NK-92 (cell line): ENCODE measurements around the gene MDFIC.

Experiments used
- DNase-seq: peaks from one replicate; lab custom pipeline; 2025; ENCODE audit not compliant: unreplicated experiment; lab: John Stamatoyannopoulos, UW

Gene MDFIC

DNA sequence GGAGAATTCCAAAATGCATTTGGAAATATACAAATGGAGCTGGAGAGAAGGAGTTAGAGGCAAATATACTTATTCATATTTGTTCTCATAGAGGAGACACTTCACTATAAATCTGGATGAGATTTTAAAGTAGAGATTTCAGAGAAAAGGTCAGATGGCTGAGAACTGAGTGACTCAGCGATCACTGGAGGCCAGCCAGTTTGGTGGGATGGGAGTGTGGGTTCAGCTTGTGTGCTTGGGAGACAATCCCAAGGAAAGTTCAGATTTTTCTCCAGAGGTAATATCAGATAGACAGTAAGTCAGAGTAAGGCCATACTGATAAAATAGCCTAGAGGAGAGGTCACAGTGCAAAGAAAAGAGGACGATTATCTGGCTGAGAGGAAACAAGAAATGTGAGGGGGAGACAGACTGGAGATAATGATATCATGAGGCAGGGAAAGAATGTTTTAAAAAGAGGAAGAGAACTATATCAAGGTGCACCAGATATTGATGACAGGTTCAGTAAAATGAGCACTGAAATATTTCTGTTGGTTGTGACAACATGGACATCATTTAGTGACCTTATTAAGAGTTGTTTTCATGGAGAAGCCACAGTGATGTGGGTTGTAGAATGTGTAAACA, 67.0 kb downstream of the MDFIC start:
- DNase-seq, result no peak

DNA sequence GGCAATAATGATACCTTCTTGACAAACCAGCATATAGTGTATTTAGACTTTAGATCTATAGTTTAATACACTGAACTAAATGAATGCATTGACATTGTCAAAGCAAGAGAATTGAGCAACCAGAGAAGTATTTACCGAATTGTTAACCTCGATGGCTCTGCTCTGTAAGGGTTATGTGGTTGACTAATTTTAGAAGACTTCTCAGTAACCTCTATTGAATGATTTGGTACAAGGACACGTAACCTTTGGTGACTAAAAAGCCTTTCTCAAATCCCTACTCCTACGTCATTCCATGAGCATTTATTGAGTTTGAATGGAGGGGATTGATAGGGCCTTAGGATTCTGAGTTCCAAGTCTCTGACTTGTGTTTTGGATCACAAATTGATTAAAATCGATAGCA, 67.6 kb downstream of the MDFIC start:
- DNase-seq, result no peak

DNA sequence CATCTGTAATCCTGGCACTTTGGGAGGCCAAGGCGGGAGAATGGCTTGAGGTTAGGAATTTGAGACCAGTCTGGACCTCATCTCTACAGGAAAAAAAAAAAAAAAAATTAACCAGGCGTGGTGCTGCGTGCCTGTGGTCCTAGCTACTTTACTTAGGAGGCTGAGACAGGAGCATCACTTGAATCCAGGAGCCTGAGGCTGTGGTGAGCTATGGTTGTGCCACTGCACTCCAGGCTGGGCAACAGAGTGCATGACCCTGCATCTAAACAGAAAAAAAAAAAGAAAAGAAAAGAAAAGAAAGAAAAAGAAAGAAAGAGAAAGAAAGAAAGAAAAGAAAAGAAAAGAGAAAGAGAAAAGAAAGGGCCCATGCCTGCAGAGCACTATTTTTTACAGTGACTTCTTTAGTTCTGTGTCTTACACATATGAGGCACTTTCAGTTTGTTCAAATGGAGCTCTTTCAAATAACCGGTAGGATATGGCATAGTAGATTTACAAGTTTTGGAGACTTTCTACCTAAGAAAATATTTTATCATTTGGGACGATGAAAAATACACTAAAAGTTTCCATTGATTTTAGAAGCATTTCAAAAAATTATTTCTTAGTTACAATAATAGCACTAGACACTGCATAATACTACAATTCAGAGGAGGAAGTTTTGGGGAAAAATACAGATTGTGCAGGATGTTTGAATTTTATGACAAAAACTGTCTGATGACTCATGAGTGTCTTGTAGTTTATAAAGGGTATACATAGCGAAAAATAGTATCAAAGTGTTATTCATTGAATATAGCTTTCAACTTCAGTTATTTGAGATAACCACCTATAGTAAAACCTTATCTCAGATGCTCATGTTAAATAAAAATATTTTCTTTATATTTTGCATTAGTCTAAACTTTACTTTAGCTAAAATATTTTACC, 75.9 kb downstream of the MDFIC start:
- DNase-seq, result no peak

DNA sequence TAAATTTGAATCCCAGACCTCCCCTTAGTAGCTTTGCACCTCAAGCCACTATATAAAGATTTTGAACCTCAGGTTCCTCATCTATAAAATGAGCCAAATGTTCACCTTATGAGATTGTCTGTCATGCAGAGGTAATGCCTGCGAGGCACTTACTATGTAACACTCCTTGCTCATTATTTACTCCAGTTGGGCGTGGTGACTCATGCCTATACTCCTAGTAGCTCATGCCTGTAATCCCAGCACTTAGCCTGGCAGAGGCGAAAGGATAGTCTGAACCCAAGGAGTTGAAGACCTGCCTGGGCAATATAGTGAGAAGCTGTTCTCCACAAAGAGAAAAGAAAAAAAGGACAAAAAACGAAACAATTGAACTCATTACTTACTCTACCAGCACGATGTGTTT, 82.2 kb downstream of the MDFIC start:
- no peak for DNase-seq

DNA sequence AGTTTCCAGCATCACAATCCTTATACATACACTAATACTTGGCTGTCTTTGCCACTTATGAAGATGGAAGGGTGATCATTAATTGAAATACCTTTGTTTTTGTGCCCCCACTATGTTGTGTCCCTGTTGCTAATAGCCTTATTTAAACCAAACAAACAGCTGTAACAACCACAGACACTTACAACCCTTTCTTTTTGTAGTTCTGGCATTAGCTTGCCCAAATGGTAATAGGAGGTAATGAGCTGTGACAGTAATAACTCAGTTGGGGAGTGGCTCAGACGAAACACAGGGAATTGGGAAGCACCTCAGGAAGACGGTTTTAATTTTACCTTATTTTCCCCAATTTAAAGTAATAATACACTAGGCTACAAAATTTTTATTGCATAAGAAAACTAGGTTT, 83.4 kb downstream of the MDFIC start:
- no peak for DNase-seq

DNA sequence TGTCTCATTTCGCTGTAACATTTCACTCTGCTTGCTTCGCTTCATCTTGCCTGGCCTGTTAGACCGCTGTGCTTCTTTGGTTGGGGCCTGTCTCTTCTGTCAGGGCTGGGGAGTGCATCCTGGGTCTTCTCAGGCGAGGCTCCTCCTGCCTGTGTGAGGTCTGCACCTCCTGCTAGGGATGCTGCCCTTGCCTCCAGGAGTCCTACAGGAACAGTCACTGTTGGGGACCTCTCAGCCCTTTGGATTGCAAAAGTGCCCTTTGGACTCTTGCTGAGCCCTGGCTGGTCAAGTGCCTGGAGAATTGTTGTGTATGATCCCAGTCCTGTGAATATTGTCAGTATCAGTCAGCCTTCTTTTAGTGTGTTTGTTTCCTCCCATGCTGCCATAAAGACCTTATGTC, 84.1 kb downstream of the MDFIC start:
- DNase-seq, result no peak

DNA sequence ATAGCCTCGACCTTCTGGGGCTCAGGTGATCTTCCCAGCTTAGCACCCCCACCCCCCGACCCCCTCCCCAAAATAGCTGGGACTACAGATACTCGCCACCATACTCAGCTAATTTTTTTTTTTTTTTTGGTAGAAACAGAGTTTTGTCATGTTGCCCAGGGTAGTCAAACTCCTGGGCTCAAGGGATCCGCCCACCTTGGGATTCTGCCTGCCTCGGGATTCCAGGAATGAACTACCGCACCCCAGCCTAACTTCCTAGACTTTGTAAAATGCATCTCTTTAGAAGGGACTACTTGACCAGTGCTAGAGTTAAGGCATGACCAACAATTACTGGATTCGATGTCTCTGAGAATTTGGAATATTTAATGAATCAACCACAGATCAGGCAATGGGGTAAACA, 85.9 kb downstream of the MDFIC start:
- DNase-seq, result no peak

DNA sequence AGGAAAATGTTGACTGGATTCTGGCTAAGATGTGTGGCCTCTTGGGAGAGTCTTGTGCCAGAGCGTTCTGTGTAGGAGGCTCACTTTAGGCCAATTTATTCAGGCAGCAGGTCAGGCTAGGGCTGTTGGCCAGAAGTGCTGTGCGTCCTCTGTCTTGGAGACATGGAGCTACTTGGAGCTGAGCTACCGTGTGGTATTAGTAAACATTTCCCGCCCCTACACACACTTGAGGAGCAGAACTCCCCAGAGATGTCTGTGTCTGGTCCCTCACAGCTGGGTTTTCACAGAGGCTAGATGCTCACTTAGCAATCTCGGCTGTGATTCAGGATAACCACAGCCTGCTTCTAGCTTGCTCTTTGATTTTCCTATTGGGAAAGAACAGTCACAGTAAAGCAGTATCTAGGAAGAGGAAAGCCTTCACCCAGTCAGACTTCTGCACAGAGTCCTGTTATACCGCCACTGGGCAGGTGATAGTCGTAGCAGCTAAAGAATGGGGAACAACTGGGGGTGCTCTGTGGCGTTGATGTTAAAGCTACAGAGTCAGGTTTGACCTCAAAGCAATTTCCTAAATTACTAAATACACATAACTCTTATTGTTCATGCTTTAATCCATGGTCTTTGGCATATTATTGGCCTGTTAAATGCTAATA, 86.7 kb downstream of the MDFIC start:
- no peak for DNase-seq

DNA sequence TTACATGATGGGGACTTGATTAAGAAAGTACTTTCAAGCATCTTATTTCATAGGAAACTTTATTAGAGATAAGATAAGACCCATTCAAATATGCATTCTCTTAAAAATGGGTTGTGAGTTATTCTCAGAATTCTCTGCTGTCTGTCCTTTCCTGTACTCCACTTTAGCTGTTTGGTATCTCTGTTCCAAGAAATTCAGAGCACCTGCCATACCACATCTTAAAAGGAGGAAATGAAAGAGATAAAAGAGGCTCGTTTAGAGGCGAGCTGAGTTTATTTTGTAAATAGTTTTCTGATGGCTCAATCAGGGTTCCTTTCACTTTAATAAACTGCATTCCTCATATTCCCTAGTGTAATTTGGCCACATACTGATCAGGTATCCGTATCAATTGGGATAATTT, 87.2 kb downstream of the MDFIC start:
- no peak for DNase-seq

DNA sequence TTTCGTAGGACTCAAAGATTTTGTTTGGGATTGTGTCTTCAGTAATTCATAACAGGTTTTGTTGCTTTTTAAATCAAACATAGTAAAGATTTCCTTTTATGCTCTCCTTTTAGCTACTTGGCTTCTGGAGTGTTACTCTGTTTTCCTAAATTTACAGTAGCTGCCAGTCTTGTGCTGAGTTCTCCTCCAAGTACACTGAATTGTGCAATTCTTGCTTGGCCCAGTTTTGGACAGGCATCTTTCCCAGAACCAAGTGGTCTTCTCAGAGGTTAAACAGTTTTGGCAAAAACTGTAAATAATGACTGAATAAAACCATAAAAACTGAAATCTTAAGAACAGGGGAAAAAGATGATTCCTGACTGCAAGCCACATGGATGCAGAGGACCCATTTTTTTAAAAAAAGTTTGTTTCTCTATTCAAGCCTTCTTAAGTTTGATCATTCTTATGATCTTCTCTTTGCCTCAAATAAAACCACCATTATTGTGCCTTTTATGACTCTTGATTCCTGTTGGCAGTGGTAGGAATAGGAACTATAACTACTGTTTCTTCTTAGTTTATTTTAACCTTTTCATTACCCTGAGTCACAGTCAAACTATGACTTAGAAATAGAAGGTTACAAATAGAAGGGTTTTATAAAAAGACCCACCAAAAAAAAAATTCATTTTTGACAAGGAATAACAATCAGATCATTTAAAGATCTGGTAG, 88.0 kb downstream of the MDFIC start:
- DNase-seq, result no peak

DNA sequence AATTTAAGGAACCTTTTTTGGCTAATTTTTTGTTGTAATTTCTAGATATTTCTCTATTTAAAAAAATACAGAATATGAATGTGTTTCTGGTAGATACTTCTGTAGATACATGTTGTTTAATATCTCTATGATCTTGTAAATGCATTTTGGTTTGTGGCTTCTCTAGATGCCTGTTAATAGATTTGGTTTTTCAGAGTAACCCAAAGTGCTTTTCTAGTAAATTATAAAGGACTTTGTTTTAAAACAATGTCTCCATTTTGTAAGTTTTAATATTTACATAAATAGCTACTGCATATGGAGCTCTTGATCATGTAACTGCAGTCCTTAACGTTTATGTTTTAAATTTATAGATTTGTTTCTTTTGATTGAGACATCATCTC, 88.5 kb downstream of the MDFIC start:
- DNase-seq, result no peak

DNA sequence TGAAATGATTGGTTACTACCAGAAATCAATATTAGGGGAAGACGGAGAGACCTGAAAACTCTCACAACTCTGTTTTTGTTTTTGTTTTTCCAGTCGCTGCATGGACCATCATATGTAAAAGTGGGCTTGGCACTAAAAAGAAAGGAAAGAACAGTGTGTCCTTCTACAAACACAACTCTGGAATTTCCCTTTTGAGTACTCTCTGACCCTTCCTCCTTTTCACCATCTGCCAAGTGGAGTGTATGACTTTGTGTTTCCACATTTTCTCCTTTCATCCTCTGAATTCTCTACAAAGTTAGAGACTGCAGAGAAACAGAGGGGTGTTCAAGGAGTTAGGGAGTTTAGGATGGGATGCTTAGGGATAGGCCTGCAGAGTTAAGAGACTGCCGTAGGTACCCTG, 92.0 kb downstream of the MDFIC start:
- no peak for DNase-seq

DNA sequence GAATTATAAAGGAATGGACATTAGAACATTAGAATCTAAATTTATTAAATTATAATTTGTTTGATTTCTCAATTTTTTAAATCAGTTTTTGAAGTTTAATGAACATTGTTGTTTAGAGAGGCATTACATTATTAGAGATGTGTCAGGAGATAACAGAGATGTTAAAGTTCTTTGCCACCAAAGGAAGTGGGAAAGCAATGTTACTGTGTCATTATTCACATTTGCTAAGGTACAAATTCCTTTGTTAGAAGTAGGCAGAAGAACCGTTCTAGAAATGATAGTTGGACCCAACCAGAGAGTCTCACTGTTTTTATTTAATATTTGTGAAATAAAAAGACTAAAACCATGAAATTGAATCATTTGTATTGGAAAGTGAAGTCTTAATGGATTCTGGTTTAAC, 92.9 kb downstream of the MDFIC start:
- no peak for DNase-seq

DNA sequence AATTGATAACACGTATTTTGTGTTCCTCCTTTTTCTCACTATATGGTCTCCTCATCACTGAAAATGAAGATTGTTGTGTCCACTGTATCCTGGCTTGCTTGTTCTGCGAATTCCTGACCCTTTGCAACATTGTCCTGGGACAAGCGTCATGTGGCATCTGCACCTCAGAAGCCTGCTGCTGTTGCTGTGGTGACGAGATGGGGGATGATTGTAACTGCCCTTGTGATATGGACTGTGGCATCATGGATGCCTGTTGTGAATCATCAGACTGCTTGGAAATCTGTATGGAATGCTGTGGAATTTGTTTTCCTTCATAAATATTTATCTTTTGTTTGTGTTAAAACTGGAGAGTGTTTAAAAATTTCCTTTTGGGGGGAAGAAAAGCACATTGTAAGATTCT, 93.7 kb downstream of the MDFIC start:
- no peak for DNase-seq

DNA sequence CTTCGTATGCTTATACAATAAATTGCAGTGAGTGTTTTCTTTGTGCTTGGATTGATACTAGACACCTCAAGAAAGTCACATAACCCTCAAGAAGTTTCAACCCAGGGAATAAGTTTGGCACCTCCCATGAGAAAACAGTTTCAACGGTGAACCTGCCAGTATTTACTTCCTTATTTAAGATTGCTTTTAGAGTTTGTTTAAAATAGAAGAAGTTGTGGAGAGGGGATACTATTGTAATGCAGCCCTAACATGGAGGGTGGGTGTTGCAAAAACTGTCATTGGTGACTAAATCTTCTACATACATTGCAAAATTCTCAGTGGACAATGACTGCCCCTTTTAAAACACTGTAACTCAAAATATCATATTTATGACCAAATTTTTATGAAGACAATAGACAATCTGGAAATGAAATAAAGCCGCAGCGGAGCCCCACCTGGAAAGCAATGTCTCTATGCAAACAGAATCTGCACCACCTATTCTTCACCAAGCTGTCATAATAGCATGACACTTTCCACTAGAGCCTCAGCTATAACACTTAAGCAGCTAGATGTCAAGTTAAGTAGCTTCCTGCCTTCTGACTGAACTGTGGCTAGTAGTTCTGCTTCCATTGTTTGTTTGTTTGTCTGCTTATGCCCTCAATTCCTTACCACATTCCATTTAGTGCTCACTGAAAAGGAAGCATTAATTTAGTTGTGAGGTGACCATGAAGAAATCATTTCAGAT, 98.2 kb downstream of the MDFIC start:
- no peak for DNase-seq

DNA sequence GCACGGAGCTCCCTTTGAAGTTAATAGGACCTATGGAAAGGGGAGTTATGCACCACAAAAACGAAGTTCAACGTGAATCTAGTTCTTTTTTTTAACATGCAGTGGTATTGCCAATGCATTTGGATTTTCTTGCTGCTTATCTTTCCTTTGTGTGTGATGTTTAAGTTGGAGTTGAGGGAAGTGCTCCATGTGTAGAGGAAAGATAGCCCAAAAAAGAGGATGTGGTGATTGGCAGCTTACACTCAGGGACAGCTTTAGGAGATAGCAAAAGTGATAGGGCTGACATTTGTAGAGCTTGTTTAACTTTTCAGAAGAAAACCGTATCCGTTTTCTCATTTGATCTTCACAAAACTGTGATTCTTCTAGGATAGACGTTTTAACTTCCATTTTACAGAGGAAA, 101.3 kb downstream of the MDFIC start:
- DNase-seq, result no peak

DNA sequence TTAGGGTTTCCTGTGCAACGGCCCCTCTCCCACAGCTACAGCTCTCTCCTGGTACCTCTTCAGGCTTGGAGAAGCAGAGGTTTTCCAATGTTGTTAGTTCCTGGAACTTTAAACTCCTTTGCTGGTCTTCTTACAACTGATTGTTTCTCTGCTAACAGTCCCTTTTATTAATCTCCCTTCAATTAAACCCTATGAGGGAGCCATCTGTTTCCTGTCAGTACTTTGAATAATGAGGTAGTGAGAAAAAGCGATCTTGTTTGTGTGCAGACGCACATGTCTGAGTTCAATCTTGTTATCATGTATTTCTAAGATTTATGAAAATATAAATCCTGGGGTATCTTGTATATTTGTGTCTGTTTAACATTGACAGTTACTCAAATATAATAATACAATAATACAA, 102.4 kb downstream of the MDFIC start:
- no peak for DNase-seq

DNA sequence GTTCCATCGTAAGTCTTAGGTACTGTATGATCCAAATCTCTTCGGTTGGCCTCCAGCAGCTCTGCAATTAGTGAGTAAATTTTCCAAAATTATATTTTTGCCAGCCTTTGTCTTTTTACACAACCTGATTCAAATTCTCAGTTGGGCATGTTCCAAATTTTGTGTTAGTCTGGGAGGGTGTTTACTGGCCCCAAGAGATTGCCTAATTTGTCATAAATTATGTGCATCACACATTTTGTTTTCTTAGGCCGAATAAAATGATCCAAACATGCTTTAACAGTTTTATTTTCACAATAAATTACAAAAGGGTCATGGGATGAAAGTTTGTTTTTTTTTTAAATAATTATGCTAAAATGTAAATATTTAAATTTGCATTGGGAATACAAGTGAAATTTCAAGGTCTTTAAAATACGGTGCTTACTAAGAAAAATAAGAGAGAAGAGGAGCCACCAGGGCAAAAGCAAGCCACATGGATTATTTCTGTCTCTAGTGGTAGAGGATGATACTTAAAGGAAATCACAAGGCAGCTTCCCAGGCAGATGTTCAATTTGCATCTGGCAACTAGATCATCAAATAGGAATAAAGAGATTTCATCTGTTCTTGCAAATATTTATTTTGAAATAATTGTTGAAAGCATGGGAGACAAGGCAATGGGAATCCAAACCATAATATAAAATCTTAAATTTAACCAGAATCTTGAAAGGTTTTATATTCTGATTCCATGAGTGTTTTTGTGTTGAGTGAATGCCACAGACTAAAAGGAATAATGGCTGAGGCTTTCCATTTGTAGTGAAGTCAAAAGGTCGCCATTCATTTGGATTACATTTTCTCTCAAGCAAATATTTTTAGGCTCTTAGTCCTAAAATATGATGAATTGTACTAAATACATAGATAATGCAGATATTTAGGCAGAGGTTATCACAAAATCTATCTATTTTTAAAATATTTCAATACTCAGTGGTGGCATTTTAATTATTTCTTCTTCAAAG, 111.1 kb downstream of the MDFIC start:
- DNase-seq, result no peak

DNA sequence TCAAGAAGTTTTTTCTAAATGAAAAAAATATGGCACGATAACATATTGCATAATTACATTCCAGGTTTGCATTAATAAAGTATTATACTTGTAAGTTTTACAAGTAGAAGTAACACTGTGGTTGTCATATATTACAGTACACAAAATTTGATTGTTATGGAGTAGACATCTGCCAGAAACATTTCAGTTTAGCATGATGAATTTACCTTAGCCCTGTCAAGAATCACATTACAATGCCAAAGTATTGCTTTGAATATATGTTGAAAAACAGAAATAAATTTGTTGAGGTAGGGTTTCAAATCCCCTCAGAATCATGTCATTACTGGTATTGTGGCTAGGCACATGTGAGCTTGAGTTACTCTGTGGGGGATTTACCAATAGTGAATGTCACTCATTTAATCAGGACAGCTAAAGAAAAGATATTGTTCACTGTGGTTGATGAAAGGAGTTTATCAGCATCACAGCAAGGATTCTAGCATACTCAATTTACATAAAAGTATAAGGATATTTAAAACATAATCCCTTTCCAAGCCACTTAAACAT, 112.1 kb downstream of the MDFIC start:
- DNase-seq, result no peak

DNA sequence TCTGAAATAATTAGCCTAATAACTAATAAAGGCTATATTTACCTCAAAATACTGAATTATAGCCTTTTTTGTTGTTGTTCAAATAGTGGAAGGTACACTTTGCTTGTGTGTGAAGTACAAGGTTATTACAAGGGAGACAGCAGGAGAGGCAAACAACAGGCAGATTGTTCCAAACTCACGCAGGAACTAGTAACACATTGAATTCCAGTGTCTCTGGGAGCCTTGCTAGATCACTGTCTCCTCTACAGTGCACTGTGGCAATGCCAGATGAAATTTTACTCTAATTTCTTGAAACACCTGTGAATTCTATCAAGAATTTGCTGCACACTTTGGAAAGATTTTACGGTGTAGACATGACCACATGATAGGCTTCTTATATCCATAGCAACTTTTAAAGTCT, 112.6 kb downstream of the MDFIC start:
- no peak for DNase-seq
